GM12874 (cell line): ENCODE results near the gene TMEM259.

Experiments used
- CTCF ChIP-seq: IDR thresholded peaks from 2 replicates; pipeline ENCODE4 v1.5.1; 2011; ENCODE audit warnings: low read depth, mild to moderate bottlenecking, control low read depth, low read length, moderate library complexity; ENCODE audit not compliant: insufficient read depth

Gene TMEM259

DNA sequence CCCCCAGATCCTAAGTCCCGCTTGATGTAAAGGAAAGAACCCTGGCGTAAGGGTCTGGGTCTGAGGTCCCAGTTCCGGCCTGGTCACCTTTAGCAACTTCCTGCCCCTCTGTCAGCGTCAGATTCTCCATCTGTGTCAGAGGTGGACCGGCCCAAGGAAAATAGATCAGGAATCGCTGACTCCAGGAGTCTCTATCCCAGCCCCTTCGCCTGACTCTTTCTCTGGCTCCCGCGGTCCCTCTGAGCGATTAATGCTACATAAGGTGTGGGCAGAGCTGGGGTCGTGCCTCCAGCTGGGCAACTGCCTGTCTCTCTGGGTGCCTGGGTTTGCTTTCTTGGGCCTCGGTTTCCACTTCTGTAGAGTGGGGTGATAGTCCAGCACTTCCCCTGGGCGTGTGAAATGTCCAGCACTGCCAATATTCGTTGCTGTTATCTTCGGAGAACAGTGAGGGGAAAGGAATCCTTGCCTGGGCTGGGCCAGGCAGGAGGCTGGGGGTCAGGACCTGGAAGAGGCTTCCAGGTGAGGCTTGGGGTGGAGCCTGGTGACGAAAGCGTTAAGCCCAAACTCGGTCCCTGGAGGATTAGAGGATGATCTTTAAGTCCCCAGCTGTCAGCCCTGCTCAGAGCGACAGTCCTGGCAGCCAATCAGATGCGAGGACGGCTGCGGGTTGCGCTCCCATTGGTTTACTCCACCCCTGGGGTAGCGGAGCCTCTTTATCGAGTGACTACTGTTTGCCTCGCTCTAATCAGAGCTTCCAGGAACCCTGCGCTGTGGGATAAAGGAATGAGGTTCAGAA lies 19.8 kb upstream of the TMEM259 start:
- TF ChIP-seq CTCF = no peak

- TF ChIP-seq CTCF = no peak
Observed at GRCh38 chr19:1039646-1040475, 18.9 kb upstream of the TMEM259 start, which contains the start of gene ABCA7. Gene ABCA7, plus strand, starts transcription at chr19:1040107. Its CDS starts 1,255 bp downstream, at chr19:1041362.

DNA sequence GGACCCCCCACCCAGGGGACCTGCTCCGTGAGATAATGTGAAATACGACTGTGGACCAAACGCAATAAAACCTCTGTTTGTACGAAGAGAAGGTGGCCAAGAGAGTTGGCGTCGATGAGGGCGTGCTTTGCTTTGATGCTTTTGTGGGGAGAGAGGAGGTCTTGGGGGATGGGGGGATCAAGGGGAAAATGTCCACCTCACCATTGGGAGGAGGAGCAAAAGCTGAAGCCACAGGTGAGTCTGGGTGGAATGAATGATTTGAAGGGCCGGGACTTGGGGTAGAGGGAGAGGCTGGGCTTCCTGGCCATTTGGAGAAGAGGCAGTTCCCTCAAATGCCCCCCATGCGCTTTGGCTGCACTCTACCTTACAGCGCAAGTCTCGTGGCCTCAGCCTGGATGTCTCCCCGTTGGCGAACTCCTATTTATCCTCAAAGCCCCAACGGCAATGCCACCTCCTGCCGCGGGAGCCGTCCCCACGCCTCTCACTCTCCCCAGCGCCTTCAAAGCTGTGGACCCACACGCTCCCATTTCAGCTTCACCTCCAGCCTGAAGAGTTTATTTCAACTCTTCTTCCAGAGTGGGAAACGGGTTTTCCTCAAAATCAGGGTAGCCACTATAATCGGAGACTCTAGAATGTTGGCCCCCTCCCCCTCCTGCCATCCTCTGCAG lies 18.2 kb upstream of the TMEM259 start:
- no peak for TF ChIP-seq CTCF

DNA sequence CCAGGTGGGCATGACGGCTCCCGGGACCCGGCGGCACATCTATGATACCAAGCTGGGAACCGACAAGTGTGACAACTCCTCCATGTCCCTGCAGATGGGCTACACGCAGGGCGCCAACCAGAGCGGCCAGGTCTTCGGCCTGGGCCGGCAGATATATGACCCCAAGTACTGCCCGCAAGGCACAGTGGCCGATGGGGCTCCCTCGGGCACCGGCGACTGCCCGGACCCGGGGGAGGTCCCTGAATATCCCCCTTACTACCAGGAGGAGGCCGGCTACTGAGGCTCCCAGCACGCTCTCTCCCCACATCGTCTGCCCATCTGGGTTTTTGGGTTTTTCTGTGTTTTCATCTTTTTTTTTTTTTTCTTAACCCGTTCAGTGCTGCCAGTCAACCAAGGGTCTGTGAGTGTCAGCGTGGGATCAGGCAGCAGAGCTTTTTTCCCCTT lies 16.7 kb upstream of the TMEM259 start:
- TF ChIP-seq CTCF = no peak

DNA sequence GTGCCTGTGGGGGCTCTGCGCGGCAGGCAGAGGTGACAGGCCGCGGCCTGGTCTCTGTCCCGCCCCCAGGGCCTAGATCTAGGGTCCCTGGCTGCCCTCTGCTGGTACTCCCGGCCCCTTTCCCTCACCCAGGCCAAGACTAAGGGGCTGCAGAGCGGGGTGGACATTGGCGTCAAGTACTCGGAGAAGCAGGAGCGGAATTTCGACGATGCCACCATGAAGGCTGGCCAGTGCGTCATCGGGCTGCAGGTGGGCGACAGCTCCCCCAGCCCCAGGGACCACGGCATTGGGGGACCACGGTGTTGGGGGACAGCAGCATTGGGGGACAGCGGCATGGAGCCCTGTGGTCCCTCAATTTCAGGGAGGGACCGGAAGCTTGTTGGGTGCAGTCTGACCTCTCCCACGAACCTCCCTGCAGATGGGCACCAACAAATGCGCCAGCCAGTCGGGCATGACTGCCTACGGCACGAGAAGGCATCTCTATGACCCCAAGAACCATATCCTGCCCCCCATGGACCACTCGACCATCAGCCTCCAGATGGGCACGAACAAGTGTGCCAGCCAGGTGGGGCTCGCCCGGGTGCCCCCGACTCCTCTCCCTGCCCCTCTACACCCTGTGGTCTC lies 15.2 kb upstream of the TMEM259 start:
- TF ChIP-seq CTCF = no peak

- TF ChIP-seq CTCF = no peak
Observed at GRCh38 chr19:1032264-1032867, 11.4 kb upstream of the TMEM259 start.
